SK-N-SH treated with all-trans-retinoic acid at 6 μM for 48 hours (cell line): ENCODE data around the gene CPNE4.

Source experiments
- ATAC-seq: fragments of 200-7000 bp; cut with Tn5 transposase; 3 replicates; pipeline ENCODE4 v1.9.1; 2020; ENCODE audit warnings: mild to moderate bottlenecking, moderate library complexity
- BACH2 ChIP-seq: fragments of 250-450 bp; sonication (Bioruptor Pico); IDR thresholded peaks from 2 replicates; pipeline ENCODE4 v1.9.0; 2021; ENCODE audit warnings: mild to moderate bottlenecking, borderline replicate concordance
- CREB5 ChIP-seq: fragments of 250-450 bp; sonication (Bioruptor Pico); IDR thresholded peaks from 2 replicates; pipeline ENCODE4 v1.5.1; 2020; ENCODE audit warnings: low read depth, mild to moderate bottlenecking, moderate library complexity
- CSDC2 ChIP-seq: fragments of 250-450 bp; sonication (Bioruptor Pico); IDR thresholded peaks from 2 replicates; pipeline ENCODE4 v1.5.0; 2020; ENCODE audit warnings: mild to moderate bottlenecking, moderate library complexity
- CSRNP3 ChIP-seq: fragments of 250-450 bp; sonication (Bioruptor Pico); IDR thresholded peaks from 2 replicates; pipeline ENCODE4 v1.5.1; 2021; ENCODE audit warnings: mild to moderate bottlenecking, moderate library complexity
- ESRRG ChIP-seq: fragments of 250-450 bp; sonication (Bioruptor Pico); IDR thresholded peaks from 2 replicates; pipeline ENCODE4 v1.6.1; 2021; ENCODE audit warnings: mild to moderate bottlenecking
- GLIS3 ChIP-seq: fragments of 250-450 bp; sonication (Bioruptor Pico); IDR thresholded peaks from 2 replicates; pipeline ENCODE4 v1.5.0; 2020; ENCODE audit warnings: mild to moderate bottlenecking, moderate library complexity
- ISL1 ChIP-seq: fragments of 250-450 bp; sonication (Bioruptor Pico); IDR thresholded peaks from 2 replicates; pipeline ENCODE4 v2.1.2; 2022; ENCODE audit warnings: mild to moderate bottlenecking, moderate library complexity
- PATZ1 ChIP-seq: fragments of 250-450 bp; sonication (Bioruptor Pico); IDR thresholded peaks from 2 replicates; pipeline ENCODE4 v1.8.0; 2020; ENCODE audit warnings: mild to moderate bottlenecking, moderate library complexity, borderline replicate concordance
- POU6F1 ChIP-seq: fragments of 250-450 bp; sonication (Bioruptor Pico); IDR thresholded peaks from 2 replicates; pipeline ENCODE4 v1.8.0; 2021; ENCODE audit warnings: low read depth, mild to moderate bottlenecking, moderate library complexity, borderline replicate concordance
- PPARA ChIP-seq: fragments of 250-450 bp; sonication (Bioruptor Pico); IDR thresholded peaks from 2 replicates; pipeline ENCODE4 v1.5.0; 2020; ENCODE audit warnings: mild to moderate bottlenecking, borderline replicate concordance
- TCF4 ChIP-seq: fragments of 250-450 bp; sonication (Bioruptor Pico); IDR thresholded peaks from 2 replicates; pipeline ENCODE4 v1.8.0; 2021; ENCODE audit warnings: mild to moderate bottlenecking, moderate library complexity, borderline replicate concordance
- TOX ChIP-seq: fragments of 250-450 bp; sonication (Bioruptor Pico); IDR thresholded peaks from 2 replicates; pipeline ENCODE4 v1.8.0; 2021; ENCODE audit warnings: mild to moderate bottlenecking, moderate library complexity, borderline replicate concordance
- TSHZ2 ChIP-seq: fragments of 250-450 bp; sonication (Bioruptor Pico); IDR thresholded peaks from 2 replicates; pipeline ENCODE4 v1.5.0; 2020; ENCODE audit warnings: mild to moderate bottlenecking, moderate library complexity
- ZC3H10 ChIP-seq: fragments of 250-450 bp; sonication (Bioruptor Pico); IDR thresholded peaks from 2 replicates; pipeline ENCODE4 v1.5.1; 2021; ENCODE audit warnings: mild to moderate bottlenecking, moderate library complexity
- ZFP3 ChIP-seq: fragments of 250-450 bp; sonication (Bioruptor Pico); IDR thresholded peaks from 2 replicates; pipeline ENCODE4 v1.5.0; 2020; ENCODE audit warnings: mild to moderate bottlenecking, moderate library complexity
- ZFP30 ChIP-seq: fragments of 450-650 bp; formaldehyde crosslinking; IDR thresholded peaks from 2 replicates; pipeline ENCODE4 v1.5.0; 2022; ENCODE audit warnings: mild to moderate bottlenecking, moderate library complexity
- ZNF565 ChIP-seq: fragments of 450-650 bp; formaldehyde crosslinking; conservative IDR thresholded peaks from 2 replicates; pipeline ENCODE4 v1.5.0; 2020; ENCODE audit warnings: low read depth, mild to moderate bottlenecking, moderate library complexity
- ZNF70 ChIP-seq: fragments of 450-650 bp; formaldehyde crosslinking; IDR thresholded peaks from 2 replicates; pipeline ENCODE4 v1.5.0; 2020; ENCODE audit warnings: mild to moderate bottlenecking, moderate library complexity
- ZNF8 ChIP-seq: fragments of 450-650 bp; formaldehyde crosslinking; IDR thresholded peaks from 2 replicates; pipeline ENCODE4 v1.5.0; 2020; ENCODE audit warnings: mild to moderate bottlenecking, moderate library complexity

Gene CPNE4

DNA sequence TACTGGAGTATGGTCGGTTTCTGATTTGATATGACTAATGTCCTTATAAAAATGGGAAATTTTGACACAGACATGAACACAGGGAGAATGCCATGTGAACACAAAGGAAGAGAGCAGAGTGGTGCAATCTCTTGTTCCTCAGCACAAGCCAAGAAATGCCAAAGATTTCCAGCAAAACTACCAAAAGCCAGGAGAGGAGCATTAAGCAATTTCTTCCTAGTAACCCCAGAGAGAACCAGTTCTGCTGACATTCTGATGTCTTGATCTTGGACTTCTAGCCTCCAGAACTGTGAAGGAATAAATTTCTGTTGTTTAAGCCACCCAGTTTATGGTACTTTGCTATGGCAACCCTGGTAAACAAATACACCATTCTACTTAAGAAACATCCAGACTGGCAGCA, 304.2 kb downstream of the CPNE4 start (continued):
- TF ChIP-seq CSDC2: no peak
- TF ChIP-seq CREB5 (CRISPR knock-in tag): no peak
- no peak for TF ChIP-seq GLIS3 (CRISPR knock-in tag)

- ATAC-seq: no peak
- TF ChIP-seq TCF4 (CRISPR knock-in tag) (no peak), ZFP3 (CRISPR knock-in tag) (no peak), ESRRG (CRISPR knock-in tag) (no peak), TSHZ2 (no peak), PPARA (CRISPR knock-in tag) (no peak), ZFP30 (CRISPR knock-in tag) (no peak), CSDC2 (no peak), ZNF565 (CRISPR knock-in tag) (no peak), GLIS3 (CRISPR knock-in tag) (no peak), PATZ1 (CRISPR knock-in tag) (no peak), CSRNP3 (no peak), ZNF70 (no peak), TOX (CRISPR knock-in tag) (no peak), ZNF8 (CRISPR knock-in tag) (no peak), POU6F1 (no peak)
These were observed 305.2 kb downstream of the CPNE4 start for GRCh38 chr3:131729643-131730017.

- no peak for ATAC-seq
- TF ChIP-seq CSRNP3: no peak
- no peak for TF ChIP-seq BACH2 (CRISPR knock-in tag)
- TF ChIP-seq TSHZ2: no peak
- TF ChIP-seq ZC3H10 (CRISPR knock-in tag): no peak
- TF ChIP-seq PATZ1 (CRISPR knock-in tag): no peak
- TF ChIP-seq GLIS3 (CRISPR knock-in tag): no peak
- no peak for TF ChIP-seq POU6F1
- TF ChIP-seq ZFP3 (CRISPR knock-in tag): no peak
- TF ChIP-seq ESRRG (CRISPR knock-in tag): no peak
- no peak for TF ChIP-seq ISL1
These were observed 305.7 kb downstream of the CPNE4 start for GRCh38 chr3:131728898-131729642.
